GM12873 (cell line): ENCODE measurements around the gene ISG20.

Experiments
- CTCF ChIP-seq: IDR thresholded peaks from 2 replicates; pipeline ENCODE4 v1.5.1; 2012; ENCODE audit warnings: low read depth, mild to moderate bottlenecking, moderate library complexity, low read length, control low read depth; ENCODE audit not compliant: insufficient read depth; ENCODE audit errors: missing control alignments

ISG20 gene

GRCh38 chr15:88705769-88706165 is 67.0 kb downstream of the ISG20 start:
- TF ChIP-seq CTCF, result no peak
